LNCaP clone FGC (cell line): ENCODE measurements around the gene SVBP.

ENCODE experiments used
- DNase-seq: peaks from one replicate; pipeline ENCODE4 v3.0.0-alpha.2; 2011; ENCODE audit warnings: low read depth
- H3K4me3 ChIP-seq: 2 replicates; pipeline ENCODE4 v1.5.1; 2011; ENCODE audit warnings: mild to moderate bottlenecking, low read depth, low read length, control low read depth
- CTCF ChIP-seq: IDR thresholded peaks from 2 replicates; pipeline ENCODE4 v1.5.1; 2012; ENCODE audit warnings: mild to moderate bottlenecking; ENCODE audit not compliant: control insufficient read depth, insufficient read depth; ENCODE audit errors: extremely low read depth

SVBP gene

GRCh38 chr1:42832641-42833240 is 15.5 kb upstream of the SVBP start:
- no peak overlapping the region for H3K4me3 ChIP-seq
- no peak for DNase-seq
- TF ChIP-seq CTCF: no peak

- TF ChIP-seq CTCF: no peak
- no peak for DNase-seq
Measured at GRCh38 chr1:42831273-42831672, 14.1 kb upstream of the SVBP start.

DNA sequence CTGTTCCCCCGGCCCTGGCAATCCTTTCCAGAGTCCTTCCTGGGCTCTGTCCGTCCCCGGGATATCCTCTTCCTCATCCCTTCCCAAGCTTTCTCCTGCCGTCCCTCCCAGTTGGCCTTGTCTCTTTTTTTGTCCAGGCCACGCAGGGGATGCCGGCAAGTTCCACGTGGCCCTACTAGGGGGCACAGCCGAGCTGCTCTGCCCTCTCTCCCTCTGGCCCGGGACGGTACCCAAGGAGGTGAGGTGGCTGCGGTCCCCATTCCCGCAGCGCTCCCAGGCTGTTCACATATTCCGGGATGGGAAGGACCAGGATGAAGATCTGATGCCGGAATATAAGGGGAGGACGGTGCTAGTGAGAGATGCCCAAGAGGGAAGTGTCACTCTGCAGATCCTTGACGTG is 13.4 kb upstream of the SVBP start:
- no peak for DNase-seq
- TF ChIP-seq CTCF: no peak
- no peak overlapping the region for H3K4me3 ChIP-seq

More at GRCh38 chr1:42831273-42831672, 14.1 kb upstream of the SVBP start:
- H3K4me3 ChIP-seq: no peak overlapping the region

- DNase-seq: no peak
- no peak overlapping the region for H3K4me3 ChIP-seq
- TF ChIP-seq CTCF: no peak
Measured at GRCh38 chr1:42825036-42825851, 8.0 kb upstream of the SVBP start.

DNA sequence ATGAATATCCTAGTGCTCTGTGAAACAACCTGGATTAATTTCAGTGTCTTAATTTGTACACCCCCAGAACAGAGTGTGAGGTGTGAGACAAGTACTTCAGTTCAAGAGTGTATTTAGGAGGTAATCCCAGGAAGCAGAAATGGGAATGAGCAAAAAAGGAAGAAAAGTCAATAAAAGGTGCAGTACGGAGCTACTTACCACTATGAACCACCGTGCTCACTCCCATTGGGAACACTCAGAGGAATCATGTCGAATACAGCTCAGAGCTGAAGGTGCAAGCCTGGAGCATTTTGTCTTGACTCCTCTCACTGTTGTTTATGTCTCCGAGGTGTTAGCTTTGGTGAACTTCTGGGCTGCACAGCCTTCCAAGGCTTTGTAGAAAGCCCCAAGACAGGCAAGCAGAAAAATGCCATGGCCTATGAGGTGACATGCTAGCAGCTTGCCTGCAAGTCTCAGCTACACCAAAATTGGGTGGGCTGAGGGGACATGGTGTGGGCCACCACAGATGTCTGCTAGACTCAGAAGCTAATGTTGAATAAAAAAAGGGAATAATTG is 7.4 kb upstream of the SVBP start:
- TF ChIP-seq CTCF: no peak
- no peak for DNase-seq

GRCh38 chr1:42822800-42823392 is 5.7 kb upstream of the SVBP start:
- no peak for TF ChIP-seq CTCF
- DNase-seq: no peak

More for the DNA sequence above, 7.4 kb upstream of the SVBP start:
- no peak overlapping the region for H3K4me3 ChIP-seq

More at GRCh38 chr1:42822800-42823392, 5.7 kb upstream of the SVBP start:
- no peak overlapping the region for H3K4me3 ChIP-seq
